A204.1 (cell line): ENCODE measurements around the gene SLC5A3.

ENCODE experiments used
- FAIRE-seq: peaks from 2 replicates; lab custom pipeline; 2012; peaks lifted over from hg19 to GRCh38; lab: Jason Lieb, UNC

Gene SLC5A3

DNA sequence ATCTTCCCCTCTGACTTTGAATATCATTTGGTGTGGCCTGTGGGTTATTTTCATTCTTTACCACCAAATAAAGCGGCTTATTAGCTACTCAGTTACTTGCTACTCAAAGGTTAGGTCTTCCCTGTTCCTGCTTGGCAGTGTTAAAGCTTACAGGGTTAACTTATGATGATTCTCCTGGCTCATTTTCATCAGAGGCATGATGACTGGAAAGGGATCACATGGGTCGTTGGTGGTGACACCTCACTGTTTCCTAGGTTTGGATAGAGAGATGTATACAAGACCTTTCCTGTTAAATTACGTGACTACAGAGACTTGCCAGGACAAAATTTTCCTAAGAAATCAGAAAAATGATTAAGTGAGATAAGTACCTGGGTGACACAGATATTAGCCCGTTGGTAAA is 27.4 kb downstream of the SLC5A3 start:
- FAIRE-seq, result no peak

DNA sequence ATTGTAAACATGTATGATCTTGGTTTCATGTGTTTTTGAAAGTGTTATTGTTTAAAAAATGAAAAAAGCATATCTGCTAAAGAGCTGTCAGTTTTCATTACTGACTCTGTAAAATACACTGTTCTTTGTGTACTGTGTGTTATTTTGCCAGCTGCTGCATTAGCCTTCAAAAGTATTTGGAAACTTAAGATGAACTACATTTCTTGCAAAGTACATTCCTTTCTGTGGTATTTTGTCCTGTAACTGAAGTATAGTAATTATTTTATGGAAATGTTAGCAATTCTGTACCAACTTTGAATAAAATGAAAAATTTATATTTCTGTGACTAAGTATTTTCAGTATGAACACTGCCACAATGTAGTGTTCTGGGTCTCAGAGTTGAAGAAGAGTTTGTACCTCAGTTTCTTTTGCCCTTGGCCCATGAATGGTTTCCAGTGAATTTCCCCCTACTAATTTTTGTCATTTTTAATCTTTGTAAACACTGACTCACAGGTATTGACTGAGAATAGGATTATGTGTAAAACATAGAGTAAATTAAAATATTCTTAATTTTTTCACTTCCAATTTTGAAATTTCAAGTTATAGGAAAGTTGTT is 32.7 kb downstream of the SLC5A3 start:
- FAIRE-seq, result peak; percentile 57

DNA sequence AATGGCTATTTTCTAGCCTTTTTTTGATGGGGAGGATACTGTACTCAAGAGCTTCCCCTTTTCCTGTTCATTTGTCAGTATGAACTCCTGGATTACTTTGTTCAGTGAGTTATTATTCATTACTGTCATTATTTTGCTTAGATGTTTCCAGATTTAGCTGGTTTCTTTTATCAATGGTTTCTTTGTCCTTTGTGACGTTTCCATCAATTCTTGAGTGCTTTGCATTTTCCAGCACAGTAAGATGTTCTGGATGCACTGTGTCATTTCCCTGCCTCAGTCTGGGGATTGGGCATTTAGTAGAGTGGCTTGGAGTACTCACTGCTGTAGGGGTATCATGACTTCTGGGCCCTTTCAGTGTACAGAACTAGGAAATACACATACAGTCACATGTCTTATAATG is 34.2 kb downstream of the SLC5A3 start:
- FAIRE-seq, result no peak

DNA sequence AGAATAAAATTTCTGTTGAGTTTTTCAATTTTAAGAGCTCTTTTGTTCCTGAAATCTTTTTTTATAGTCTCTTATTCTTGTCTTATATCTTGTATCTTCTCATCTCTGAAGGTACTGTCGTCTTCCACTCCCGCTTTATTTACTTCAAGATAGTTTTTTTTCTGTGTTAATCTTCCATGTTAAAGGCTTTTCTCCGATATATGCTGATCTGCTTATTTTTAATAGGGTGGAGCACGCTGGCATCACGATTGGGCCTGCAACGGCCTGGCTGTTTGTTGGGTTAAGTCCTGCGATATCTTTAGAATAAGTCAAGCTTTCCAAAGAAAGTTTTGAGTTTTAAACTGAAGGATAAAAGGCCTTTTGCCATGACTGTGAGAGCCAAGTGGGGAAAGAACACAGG is 35.7 kb downstream of the SLC5A3 start:
- FAIRE-seq, result no peak

DNA sequence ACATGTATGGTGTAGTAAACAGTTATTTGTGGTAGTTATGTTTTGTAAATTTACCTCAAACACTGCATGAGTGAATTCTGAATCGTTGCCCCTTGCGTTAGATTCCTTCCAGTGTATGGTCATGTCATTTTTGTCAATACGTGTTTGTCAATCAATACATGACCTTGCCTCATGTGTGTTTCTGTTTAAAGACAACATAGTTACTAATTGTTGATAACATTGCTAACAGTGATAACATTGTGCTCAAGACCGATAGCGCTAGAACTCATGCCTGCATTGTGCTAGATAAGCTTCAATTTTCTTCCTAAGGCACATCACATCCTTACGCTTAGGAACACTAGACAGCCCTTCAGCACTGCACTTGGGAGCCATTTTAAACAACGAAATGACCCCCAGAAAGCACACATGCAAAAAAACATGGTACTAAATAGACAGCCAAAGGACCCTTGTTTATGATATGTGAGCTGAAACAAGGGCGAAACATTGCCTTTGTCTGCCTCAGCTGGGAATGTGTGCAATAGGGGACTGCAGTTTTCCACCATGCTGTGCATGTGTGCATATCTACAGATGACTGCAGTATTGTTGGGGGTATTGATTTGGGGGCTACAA is 37.3 kb downstream of the SLC5A3 start:
- FAIRE-seq, result no peak

DNA sequence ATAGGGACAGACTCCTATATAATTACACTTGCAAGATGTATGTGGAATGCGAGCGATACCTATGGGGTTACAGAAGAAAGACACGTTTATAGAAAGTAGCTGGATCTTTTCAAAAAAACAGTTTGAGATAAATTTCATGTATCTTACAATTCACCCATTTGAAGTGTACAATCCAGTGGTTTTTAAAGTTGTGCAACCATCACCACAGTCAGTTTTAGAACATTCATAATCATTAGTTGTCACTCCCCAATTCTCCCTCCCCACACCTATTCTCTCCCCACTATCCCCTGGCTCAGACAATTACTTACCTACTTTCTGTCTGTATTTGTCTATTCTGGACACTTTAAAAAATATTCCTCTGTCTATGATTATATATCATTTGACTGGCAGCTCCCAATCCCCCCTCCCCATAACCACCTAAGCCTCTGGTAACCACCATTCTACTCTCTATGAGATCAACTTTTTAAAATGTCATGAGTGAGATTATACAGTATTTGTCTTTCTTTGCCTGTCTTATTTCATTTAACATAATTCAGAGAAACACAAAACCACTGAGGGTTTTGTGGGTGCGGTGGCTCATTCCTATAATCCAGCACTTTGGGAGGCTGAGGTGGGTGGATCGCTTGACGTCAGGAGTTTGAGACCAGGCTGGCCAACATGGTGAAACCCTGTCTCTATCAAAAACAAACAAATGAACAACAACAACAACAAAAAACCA is 39.1 kb downstream of the SLC5A3 start:
- no peak for FAIRE-seq

DNA sequence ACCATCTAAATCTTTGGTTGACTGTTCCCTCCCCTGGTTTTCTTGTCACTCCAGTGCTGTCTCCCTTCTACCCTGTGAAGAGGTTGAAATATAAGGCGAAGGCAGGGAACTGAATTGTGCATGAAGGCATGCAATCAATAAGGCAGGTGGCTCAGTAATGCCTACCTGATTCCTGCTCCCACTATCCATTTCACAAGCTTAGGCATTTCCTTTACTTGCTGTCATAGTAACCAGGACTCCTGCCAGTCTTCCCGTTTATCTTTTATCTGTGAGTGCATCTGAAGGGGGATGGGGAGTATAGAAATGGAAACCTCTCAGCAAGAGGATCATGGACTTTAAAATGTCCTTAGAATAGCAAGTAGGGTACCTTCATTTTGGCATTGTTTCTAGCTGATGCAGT is 40.5 kb downstream of the SLC5A3 start:
- no peak for FAIRE-seq

DNA sequence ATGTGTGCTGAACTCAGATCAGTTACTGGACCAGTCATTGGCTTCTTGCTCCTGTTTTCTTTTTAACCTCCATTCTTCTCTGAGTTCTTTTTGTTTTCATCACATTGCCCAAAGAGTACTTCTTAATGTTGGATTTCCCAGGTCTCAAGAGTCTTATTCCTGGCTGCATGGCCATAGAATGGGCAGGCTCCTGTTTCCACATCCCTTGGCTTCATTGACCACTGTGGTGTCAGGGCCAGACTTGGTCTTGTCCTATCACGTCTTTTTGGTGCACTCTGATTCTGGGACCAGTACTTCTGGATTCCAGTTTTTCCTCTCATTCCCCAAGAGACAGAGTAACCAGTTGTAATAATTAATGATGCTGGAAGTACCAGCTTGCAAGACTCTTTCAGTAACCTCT is 41.8 kb downstream of the SLC5A3 start:
- no peak for FAIRE-seq

DNA sequence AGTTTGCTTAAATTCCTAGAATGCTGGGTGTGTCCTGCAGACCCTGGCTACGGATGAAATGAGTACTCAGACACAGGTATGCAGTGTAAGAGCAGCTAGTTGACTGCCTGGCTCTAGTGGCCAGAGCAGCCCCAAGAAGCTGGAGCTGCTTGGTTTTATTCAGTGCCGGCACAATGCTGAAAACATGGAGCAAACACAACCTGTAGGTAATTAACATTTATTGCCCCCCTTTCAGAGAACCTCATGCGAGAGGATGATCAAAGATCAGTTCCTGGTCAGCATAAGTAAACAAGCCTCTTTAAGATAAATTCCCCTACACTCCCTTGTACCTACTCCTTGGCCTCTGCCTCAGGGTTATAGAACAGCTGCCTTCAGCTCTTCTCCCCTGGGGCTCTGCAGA is 43.2 kb downstream of the SLC5A3 start:
- FAIRE-seq, result no peak

DNA sequence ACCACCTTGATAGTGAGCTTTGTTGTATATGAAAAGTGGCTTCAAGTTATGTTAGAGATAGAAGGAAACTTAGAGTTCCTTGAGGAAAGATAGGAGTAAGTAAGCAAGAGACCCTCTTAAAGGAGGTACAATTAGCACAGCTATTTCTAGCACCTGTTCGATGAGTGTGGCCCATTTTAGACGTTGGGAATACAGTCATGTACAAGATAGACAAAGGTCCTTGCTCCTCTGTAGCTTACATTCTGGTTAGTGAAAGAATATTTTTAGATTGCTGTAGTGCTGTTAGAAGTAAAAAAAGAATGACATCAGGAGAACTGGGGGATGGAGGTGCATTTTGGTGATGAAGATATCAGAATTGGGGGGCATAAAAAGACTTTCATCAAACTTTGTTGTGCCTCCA is 47.5 kb downstream of the SLC5A3 start:
- no peak for FAIRE-seq

DNA sequence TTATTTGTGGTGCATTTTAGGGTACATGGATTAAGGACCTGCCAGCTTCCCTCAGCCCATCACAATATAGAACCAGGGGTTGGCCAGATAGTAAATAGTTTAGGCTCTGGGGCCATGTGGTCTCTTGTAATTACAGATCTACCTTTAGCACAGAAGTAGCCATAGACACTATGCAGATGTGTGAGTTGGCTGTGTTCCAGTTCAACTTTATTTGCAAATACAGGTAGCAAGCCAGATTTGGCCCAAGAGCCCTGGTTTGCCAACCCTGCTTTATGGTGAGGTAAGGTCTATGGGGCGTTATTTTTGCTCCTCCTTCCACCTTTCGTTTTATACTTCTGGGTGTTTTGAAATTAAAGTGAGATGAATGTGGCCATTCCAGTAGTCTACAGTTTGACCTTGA is 48.7 kb downstream of the SLC5A3 start:
- FAIRE-seq, result no peak
